Parathyroid adenoma (tissue), 2 donors: ENCODE results near the gene FBLN2.

ENCODE experiments used
- H2AFZ ChIP-seq: fragments of 300-600 bp; sonication (generic); one replicate; pipeline ENCODE4 v1.7.0; 2017; ENCODE audit warnings: antibody characterized with exemption, mild to moderate bottlenecking
- H3K27ac ChIP-seq: fragments of 300-600 bp; sonication (generic); one replicate; pipeline ENCODE4 v1.7.0; 2017
- H3K27me3 ChIP-seq: fragments of 300-600 bp; sonication (generic); one replicate; pipeline ENCODE4 v1.7.0; 2017; ENCODE audit warnings: low read length; ENCODE audit not compliant: control insufficient read depth, insufficient read depth
- H3K36me3 ChIP-seq: fragments of 300-600 bp; sonication (generic); one replicate; pipeline ENCODE4 v1.7.0; 2017; ENCODE audit warnings: low read length; ENCODE audit not compliant: control insufficient read depth, insufficient read depth
- H3K4me1 ChIP-seq: fragments of 300-600 bp; sonication (generic); one replicate; pipeline ENCODE4 v1.7.0; 2017; ENCODE audit warnings: control low read depth
- H3K4me2 ChIP-seq: fragments of 300-600 bp; sonication (generic); one replicate; pipeline ENCODE4 v1.7.0; 2017; ENCODE audit warnings: low read length
- H3K4me3 ChIP-seq: fragments of 300-600 bp; sonication (generic); one replicate; pipeline ENCODE4 v1.7.0; 2017; ENCODE audit warnings: low read depth, low read length
- H3K79me2 ChIP-seq: fragments of 300-600 bp; sonication (generic); one replicate; pipeline ENCODE4 v1.7.0; 2017; ENCODE audit warnings: control low read depth
- H3K9ac ChIP-seq: fragments of 300-600 bp; sonication (generic); one replicate; pipeline ENCODE4 v1.7.0; 2017; ENCODE audit warnings: mild to moderate bottlenecking
- H3K9me3 ChIP-seq: fragments of 300-600 bp; sonication (generic); one replicate; pipeline ENCODE4 v1.7.0; 2017; ENCODE audit warnings: low read length; ENCODE audit not compliant: control insufficient read depth
- CTCF ChIP-seq: fragments of 300-600 bp; sonication (generic); IDR thresholded peaks from one replicate; pipeline ENCODE4 v1.7.0; 2017; ENCODE audit warnings: antibody characterized with exemption, mild to moderate bottlenecking
- donor health status: primary hyperparathyroidism.

FBLN2 gene

GRCh38 chr3:13513051-13513912 is 35.6 kb upstream of the FBLN2 start:
- Histone ChIP-seq H3K27ac (no peak overlapping the region), H3K27me3 (no peaks in the 10 kb centered on the region), H3K79me2 (no peaks in the 10 kb centered on the region), H3K4me1 (no peaks in the 10 kb centered on the region), H3K4me2 (no peak overlapping the region), H2AFZ (no peak overlapping the region), H3K4me3 (no peak overlapping the region), H3K36me3 (no peaks in the 10 kb centered on the region), H3K9ac (no peak overlapping the region), H3K9me3 (no peaks in the 10 kb centered on the region)
- no peak for TF ChIP-seq CTCF

- H3K4me1 ChIP-seq = no peaks in the 10 kb centered on the region
- H3K9me3 ChIP-seq = no peaks in the 10 kb centered on the region
- H3K4me2 ChIP-seq = no peak overlapping the region
- no peak overlapping the region for H3K4me3 ChIP-seq
- no peak overlapping the region for H3K27ac ChIP-seq
- TF ChIP-seq CTCF = no peak
- H2AFZ ChIP-seq = no peak overlapping the region
- no peaks in the 10 kb centered on the region for H3K79me2 ChIP-seq
- no peaks in the 10 kb centered on the region for H3K36me3 ChIP-seq
- H3K27me3 ChIP-seq = no peaks in the 10 kb centered on the region
- H3K9ac ChIP-seq = no peak overlapping the region
Measured at GRCh38 chr3:13513913-13514517, 34.9 kb upstream of the FBLN2 start.

GRCh38 chr3:13514639-13515435 is 34.1 kb upstream of the FBLN2 start:
- no peak for TF ChIP-seq CTCF
- Histone ChIP-seq H3K27me3 (no peaks in the 10 kb centered on the region), H3K4me2 (no peak overlapping the region), H2AFZ (no peak overlapping the region), H3K79me2 (no peaks in the 10 kb centered on the region), H3K4me1 (no peaks in the 10 kb centered on the region), H3K4me3 (no peak overlapping the region), H3K9ac (no peak overlapping the region), H3K9me3 (no peaks in the 10 kb centered on the region), H3K27ac (no peak overlapping the region), H3K36me3 (no peaks in the 10 kb centered on the region)

GRCh38 chr3:13515786-13516759 is 32.9 kb upstream of the FBLN2 start:
- Histone ChIP-seq H3K79me2 (no peaks in the 10 kb centered on the region), H3K4me2 (no peak overlapping the region), H3K36me3 (no peaks in the 10 kb centered on the region), H3K27me3 (no peaks in the 10 kb centered on the region), H3K4me1 (no peaks in the 10 kb centered on the region), H3K9ac (no peak overlapping the region), H2AFZ (no peak overlapping the region), H3K27ac (no peak overlapping the region), H3K4me3 (no peak overlapping the region), H3K9me3 (no peaks in the 10 kb centered on the region)
- TF ChIP-seq CTCF = no peak
